ENCODE data around the gene PNPLA1.

Gene PNPLA1

DNA sequence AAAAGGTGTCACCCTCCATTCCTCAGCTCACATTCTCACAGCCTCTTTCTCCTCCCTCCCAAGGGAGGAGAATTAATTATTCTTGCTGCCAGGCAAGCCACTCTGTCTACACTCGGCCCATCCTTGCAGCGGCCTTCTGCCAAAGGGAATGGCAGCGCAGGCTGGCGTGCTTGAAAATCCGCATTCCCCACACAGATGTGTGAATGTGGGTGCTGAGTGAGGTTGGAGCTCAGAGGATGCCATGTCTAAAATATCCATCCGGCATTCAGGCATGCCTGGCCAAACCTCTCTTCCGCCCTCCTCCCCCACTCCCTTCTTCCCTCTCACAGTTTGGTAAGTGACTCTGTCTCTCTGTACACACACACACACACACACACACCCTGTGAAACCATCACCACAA lies 27.7 kb downstream of the PNPLA1 start:
- no peak for TF ChIP-seq EZH2phosphoT487 (conservative IDR thresholded peaks at IDR 0.05; ENCODE audit: low read length)
- TF ChIP-seq, protein P1, sequence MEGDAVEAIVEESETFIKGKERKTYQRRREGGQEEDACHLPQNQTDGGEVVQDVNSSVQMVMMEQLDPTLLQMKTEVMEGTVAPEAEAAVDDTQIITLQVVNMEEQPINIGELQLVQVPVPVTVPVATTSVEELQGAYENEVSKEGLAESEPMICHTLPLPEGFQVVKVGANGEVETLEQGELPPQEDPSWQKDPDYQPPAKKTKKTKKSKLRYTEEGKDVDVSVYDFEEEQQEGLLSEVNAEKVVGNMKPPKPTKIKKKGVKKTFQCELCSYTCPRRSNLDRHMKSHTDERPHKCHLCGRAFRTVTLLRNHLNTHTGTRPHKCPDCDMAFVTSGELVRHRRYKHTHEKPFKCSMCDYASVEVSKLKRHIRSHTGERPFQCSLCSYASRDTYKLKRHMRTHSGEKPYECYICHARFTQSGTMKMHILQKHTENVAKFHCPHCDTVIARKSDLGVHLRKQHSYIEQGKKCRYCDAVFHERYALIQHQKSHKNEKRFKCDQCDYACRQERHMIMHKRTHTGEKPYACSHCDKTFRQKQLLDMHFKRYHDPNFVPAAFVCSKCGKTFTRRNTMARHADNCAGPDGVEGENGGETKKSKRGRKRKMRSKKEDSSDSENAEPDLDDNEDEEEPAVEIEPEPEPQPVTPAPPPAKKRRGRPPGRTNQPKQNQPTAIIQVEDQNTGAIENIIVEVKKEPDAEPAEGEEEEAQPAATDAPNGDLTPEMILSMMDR (IDR thresholded peaks at IDR 0.05; ENCODE audit: insufficient read depth, low read length, poor library complexity, severe bottlenecking), result no peak
- no peaks in the 10 kb centered on the region for H3K79me2 ChIP-seq (ENCODE audit: insufficient read depth, low read length)
- H3K9me3 ChIP-seq (ENCODE audit: insufficient read depth, low read length), result no peaks in the 10 kb centered on the region
- H3K36me3 ChIP-seq (ENCODE audit: low read length), result no peaks in the 10 kb centered on the region
- no peak overlapping the region for H3K4me3 ChIP-seq (ENCODE audit: insufficient read depth, low read length, poor library complexity, severe bottlenecking)
- no peaks in the 10 kb centered on the region for H3K27me3 ChIP-seq (ENCODE audit: low read length)
- no peak overlapping the region for H3K4me2 ChIP-seq (ENCODE audit: low read depth, low read length, poor library complexity, severe bottlenecking)
- no peak overlapping the region for H2AFZ ChIP-seq (ENCODE audit: low read depth, low read length, severe bottlenecking)
- H3K9me2 ChIP-seq (replicated peaks; ENCODE audit: insufficient read depth, low read length), result no peaks in the 10 kb centered on the region
- H3F3A ChIP-seq (ENCODE audit: insufficient read depth), result no peaks in the 10 kb centered on the region
- H3K27ac ChIP-seq (ENCODE audit: low read depth, low read length), result no peak overlapping the region
- no peak overlapping the region for H3K9ac ChIP-seq (ENCODE audit: low read length)
- H4K20me1 ChIP-seq (ENCODE audit: low read depth, low read length), result no peaks in the 10 kb centered on the region

DNA sequence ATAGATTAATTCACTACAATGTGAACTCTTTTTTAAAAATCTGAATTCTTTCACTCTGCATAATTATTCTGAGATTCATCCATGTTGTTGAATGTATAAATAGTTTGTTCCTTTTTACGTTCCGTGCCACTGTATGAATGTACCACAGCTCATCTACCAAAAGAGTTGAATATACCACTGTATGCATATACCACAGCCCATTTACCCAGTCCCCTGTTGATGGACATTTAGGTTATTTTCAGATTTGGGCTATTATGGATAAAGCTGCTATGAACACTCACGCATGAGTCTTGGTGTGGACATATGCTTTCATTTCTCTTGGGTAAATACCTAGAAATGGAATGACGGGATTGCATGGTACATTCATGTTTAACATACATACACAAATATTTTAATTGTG lies 28.2 kb downstream of the PNPLA1 start:
- Histone ChIP-seq H3K27ac (ENCODE audit: low read depth, low read length) (no peak overlapping the region), H4K20me1 (ENCODE audit: low read depth, low read length) (no peaks in the 10 kb centered on the region), H3K9me3 (ENCODE audit: insufficient read depth, low read length) (no peaks in the 10 kb centered on the region), H3K36me3 (ENCODE audit: low read length) (no peaks in the 10 kb centered on the region), H2AFZ (ENCODE audit: low read depth, low read length, severe bottlenecking) (no peak overlapping the region), H3K4me3 (ENCODE audit: insufficient read depth, low read length, poor library complexity, severe bottlenecking) (no peak overlapping the region), H3K27me3 (ENCODE audit: low read length) (no peaks in the 10 kb centered on the region), H3K9me2 (replicated peaks; ENCODE audit: insufficient read depth, low read length) (no peaks in the 10 kb centered on the region), H3K79me2 (ENCODE audit: insufficient read depth, low read length) (no peaks in the 10 kb centered on the region), H3K9ac (ENCODE audit: low read length) (no peak overlapping the region), H3F3A (ENCODE audit: insufficient read depth) (no peaks in the 10 kb centered on the region), H3K4me2 (ENCODE audit: low read depth, low read length, poor library complexity, severe bottlenecking) (no peak overlapping the region)
- TF ChIP-seq, protein P1 (IDR thresholded peaks at IDR 0.05; ENCODE audit: insufficient read depth, low read length, poor library complexity, severe bottlenecking), result no peak
- no peak for TF ChIP-seq EZH2phosphoT487 (conservative IDR thresholded peaks at IDR 0.05; ENCODE audit: low read length)

DNA sequence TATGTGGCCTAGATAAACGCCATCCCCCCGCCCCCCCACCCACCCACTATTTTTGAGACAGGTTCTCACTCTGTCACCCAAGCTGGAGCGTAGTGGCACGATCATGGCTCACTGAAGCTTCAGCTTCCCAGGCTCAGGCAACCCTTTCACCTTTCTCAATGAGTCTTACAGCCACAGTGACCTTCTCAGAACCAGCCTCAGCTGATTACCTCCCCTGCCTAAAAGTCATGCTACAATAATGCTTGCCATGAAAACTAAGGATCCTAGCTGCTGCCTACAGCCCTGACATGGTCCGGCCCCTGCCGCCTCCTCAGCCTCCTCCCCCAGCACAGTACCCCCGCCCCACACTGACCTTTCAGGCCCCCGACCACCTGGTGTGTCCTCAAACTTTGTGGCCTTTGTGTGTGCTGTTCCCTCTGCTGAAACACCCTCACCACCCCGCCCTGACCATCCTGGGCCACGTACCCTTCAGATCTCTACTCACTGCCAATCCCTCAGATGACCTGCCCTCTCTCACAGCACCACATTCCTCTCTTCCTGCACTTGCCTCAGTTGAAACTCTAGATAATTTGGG lies 31.3 kb downstream of the PNPLA1 start:
- H3K4me2 ChIP-seq (ENCODE audit: low read depth, low read length, poor library complexity, severe bottlenecking), result no peak overlapping the region
- no peak overlapping the region for H3K9ac ChIP-seq (ENCODE audit: low read length)
- no peak overlapping the region for H3K4me3 ChIP-seq (ENCODE audit: insufficient read depth, low read length, poor library complexity, severe bottlenecking)
- no peak overlapping the region for H3K27ac ChIP-seq (ENCODE audit: low read depth, low read length)
- no peaks in the 10 kb centered on the region for H3F3A ChIP-seq (ENCODE audit: insufficient read depth)
- H2AFZ ChIP-seq (ENCODE audit: low read depth, low read length, severe bottlenecking), result no peak overlapping the region
- H3K9me2 ChIP-seq (replicated peaks; ENCODE audit: insufficient read depth, low read length), result no peaks in the 10 kb centered on the region
- no peak for TF ChIP-seq EZH2phosphoT487 (conservative IDR thresholded peaks at IDR 0.05; ENCODE audit: low read length)
- TF ChIP-seq, protein P1 (IDR thresholded peaks at IDR 0.05; ENCODE audit: insufficient read depth, low read length, poor library complexity, severe bottlenecking), result no peak
- no peaks in the 10 kb centered on the region for H3K36me3 ChIP-seq (ENCODE audit: low read length)
- H3K27me3 ChIP-seq (ENCODE audit: low read length), result no peaks in the 10 kb centered on the region
- no peaks in the 10 kb centered on the region for H4K20me1 ChIP-seq (ENCODE audit: low read depth, low read length)
- H3K79me2 ChIP-seq (ENCODE audit: insufficient read depth, low read length), result no peaks in the 10 kb centered on the region
- no peaks in the 10 kb centered on the region for H3K9me3 ChIP-seq (ENCODE audit: insufficient read depth, low read length)
